Skeletal muscle tissue (tissue), 4 donors: ENCODE results near the gene SLC22A15. TPM values are rescaled to one million over a fixed set of nuclear protein-coding genes. Genes with fewer than 3 reads are reported as not detected.
"Not testable (repeated sequence)": the region's sequence is repeated elsewhere in the genome, so short reads cannot be mapped to it uniquely, and the experiment has no call there.

Experiments used
- H3K27ac ChIP-seq: one replicate; pipeline ENCODE4 v1.7.0; 2013; ENCODE audit warnings: mild to moderate bottlenecking, low read depth, low read length, inconsistent platforms
- H3K27me3 ChIP-seq, 3 donors: one replicate each; pipeline ENCODE4 v1.7.0; 2013; ENCODE audit warnings: low read length in 3 of 3; ENCODE audit not compliant: control insufficient read depth in 3 of 3, insufficient read depth in 3 of 3
- H3K36me3 ChIP-seq, 3 donors: one replicate each; pipeline ENCODE4 v1.7.0; 2013; ENCODE audit warnings: low read length in 3 of 3; ENCODE audit not compliant: control insufficient read depth in 3 of 3, insufficient read depth in 3 of 3
- H3K4me1 ChIP-seq, 3 donors: one replicate each; pipeline ENCODE4 v1.7.0; 2013; ENCODE audit warnings: low read length in 3 of 3, mild to moderate bottlenecking in 3 of 3; ENCODE audit not compliant: control insufficient read depth in 3 of 3, insufficient read depth in 3 of 3
- H3K4me3 ChIP-seq, 3 donors: one replicate each; pipeline ENCODE4 v1.7.0; 2013; ENCODE audit warnings: low read length in 3 of 3
- H3K9ac ChIP-seq, 3 donors: one replicate each; pipeline ENCODE4 v1.7.0; 2013; ENCODE audit warnings: low read length in 3 of 3, mild to moderate bottlenecking in 3 of 3, moderate library complexity in 2 of 3, low read depth in 1 of 3
- H3K9me3 ChIP-seq, 3 donors: one replicate each; pipeline ENCODE4 v1.7.0; 2013; ENCODE audit warnings: low read length in 3 of 3; ENCODE audit not compliant: control insufficient read depth in 3 of 3
- total RNA-seq: library from RNA; depleted of rRNA; stranded (reverse); fragments of >200 nt; gene quantifications from one replicate; pipeline ENCODE4 v1.2.3, GENCODE V29; 2014
- donor health status: Osteomylitis.

Gene SLC22A15
- total RNA-seq, 1 donor from 2014 or later: under 0.01 TPM

DNA sequence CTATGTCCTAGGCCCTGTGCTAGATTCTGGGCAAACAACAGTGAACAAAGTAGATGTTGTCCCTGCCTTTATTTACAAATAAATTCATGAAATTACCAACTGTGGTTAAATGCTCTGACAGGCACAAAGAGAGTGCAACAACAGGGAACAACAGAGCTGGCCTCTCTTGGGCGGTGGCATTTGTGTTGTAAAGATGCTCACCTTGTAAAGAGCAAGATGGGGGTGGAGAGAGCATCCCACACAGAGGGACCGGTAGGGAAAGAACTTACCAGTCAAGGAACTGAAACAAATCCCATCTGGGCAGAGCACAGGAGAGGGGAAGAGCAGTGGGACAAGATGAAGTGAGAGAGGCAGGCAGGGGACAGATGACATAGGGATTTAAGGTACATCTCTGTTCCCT lies 21.6 kb upstream of the SLC22A15 start:
- Histone ChIP-seq H3K4me3 (no peak overlapping the region), H3K27me3 (no peaks in the 10 kb centered on the region), H3K4me1 (no peaks in the 10 kb centered on the region), H3K9me3 (no peaks in the 10 kb centered on the region), H3K36me3 (no peaks in the 10 kb centered on the region), H3K27ac (no peak overlapping the region), H3K9ac (no peak overlapping the region)

GRCh38 chr1:115955228-115955627 lies 21.1 kb upstream of the SLC22A15 start:
- Histone ChIP-seq H3K9me3 (no peaks in the 10 kb centered on the region), H3K27ac (no peak overlapping the region), H3K36me3 (no peaks in the 10 kb centered on the region), H3K4me3 (no peak overlapping the region), H3K4me1 (no peaks in the 10 kb centered on the region), H3K27me3 (no peaks in the 10 kb centered on the region), H3K9ac (no peak overlapping the region)

DNA sequence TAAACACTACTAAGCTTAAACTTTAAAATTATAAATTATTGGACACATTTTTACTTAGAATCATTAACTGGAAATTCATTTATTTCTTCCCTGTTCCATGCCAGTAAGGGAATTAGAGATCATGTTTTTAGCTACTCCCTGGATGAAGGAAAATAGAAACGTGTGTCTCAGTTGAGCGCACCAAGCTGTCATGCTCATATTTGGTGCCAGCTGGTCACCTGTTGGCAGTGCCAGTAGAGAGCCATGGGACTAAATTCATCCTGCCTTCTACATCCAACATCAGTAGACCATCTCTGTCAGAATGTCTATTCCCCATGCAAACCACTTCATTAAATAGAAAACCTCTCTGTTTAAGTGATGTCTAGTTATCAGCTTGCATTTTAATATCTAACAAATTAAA lies 17.4 kb upstream of the SLC22A15 start:
- Histone ChIP-seq H3K4me1 (no peaks in the 10 kb centered on the region), H3K27ac (no peak overlapping the region), H3K9me3 (no peaks in the 10 kb centered on the region), H3K36me3 (no peaks in the 10 kb centered on the region), H3K4me3 (no peak overlapping the region), H3K9ac (no peak overlapping the region), H3K27me3 (no peaks in the 10 kb centered on the region)

- Histone ChIP-seq H3K9me3 (no peaks in the 10 kb centered on the region), H3K27ac (no peak overlapping the region), H3K4me3 (no peak overlapping the region), H3K9ac (no peak overlapping the region), H3K36me3 (no peaks in the 10 kb centered on the region), H3K27me3 (peaks cover 0 to 3% (median 0%) of the 10 kb centered on the region in 3 donors), H3K4me1 (no peaks in the 10 kb centered on the region)
These were observed 6.8 kb upstream of the SLC22A15 start for GRCh38 chr1:115969509-115969908.

DNA sequence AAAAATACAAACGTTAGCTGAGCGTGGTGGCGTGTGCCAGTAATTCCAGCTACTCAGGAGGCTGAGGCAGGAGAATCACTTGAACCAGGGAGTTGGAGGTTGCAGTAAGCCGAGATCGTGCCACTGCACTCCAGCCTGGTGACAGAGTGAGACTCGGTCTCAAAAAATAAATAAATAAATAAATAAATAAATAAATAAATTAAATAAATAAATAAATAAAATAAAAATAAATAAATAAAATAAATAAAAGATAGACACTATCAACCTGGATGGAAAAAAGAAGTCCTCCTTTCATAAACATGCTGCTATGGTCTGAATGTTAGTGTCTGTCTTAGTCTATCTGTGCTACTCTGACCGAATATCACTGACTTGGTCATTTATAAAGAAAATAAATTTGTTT lies 4.5 kb upstream of the SLC22A15 start:
- not testable (repeated sequence) for H3K36me3 ChIP-seq, H3K4me1 ChIP-seq, H3K9me3 ChIP-seq, H3K27ac ChIP-seq, H3K9ac ChIP-seq, H3K4me3 ChIP-seq
- peaks cover 0 to 12% (median 12%) of the 10 kb centered on the region in 3 donors for H3K27me3 ChIP-seq

GRCh38 chr1:115973154-115973553 lies 3.2 kb upstream of the SLC22A15 start:
- Histone ChIP-seq H3K36me3 (no peaks in the 10 kb centered on the region), H3K27me3 (peaks cover 0 to 23% (median 22%) of the 10 kb centered on the region in 3 donors), H3K4me1 (peaks cover 0 to 3% (median 3%) of the 10 kb centered on the region in 3 donors), H3K9ac (no peak overlapping the region), H3K4me3 (no peak overlapping the region), H3K9me3 (peaks cover 0 to 2% (median 0%) of the 10 kb centered on the region in 3 donors), H3K27ac (no peak overlapping the region)

DNA sequence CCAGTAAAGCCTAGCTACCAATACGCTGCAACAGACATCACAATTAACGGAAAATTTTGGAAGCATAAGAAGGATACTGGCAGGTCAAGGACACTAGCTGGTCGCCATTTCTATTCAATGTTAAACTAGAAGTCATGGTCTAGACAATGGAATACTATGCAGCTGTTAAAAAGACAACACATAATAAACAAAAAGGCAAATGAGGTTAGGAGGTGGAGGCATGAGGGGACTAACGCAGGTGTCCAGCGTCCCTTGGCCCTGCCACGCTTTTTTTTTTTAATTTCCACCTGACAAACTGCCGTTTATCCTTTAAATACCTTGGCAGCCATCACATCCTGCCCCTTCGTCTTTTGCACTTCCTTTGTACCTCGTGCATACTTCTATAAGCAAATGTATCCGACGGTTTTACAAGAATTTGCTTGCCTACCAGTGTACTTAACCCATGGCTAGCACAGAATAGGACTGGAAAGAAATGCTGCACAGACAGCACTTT lies 698 bp upstream of the SLC22A15 start:
- Histone ChIP-seq H3K27me3 (peaks cover 0 to 25% (median 24%) of the 10 kb centered on the region in 3 donors), H3K9ac (peak overlapping the region in 2 of 3 donors; percentile 21 to 65), H3K4me3 (peak overlapping the region; percentile 53 to 57 (median 55)), H3K27ac (no peak overlapping the region), H3K9me3 (peaks cover 0 to 2% (median 0%) of the 10 kb centered on the region in 3 donors), H3K36me3 (no peaks in the 10 kb centered on the region), H3K4me1 (peaks cover 0 to 3% (median 3%) of the 10 kb centered on the region in 3 donors)

- Histone ChIP-seq H3K9me3 (peaks cover 0 to 2% (median 0%) of the 10 kb centered on the region in 3 donors), H3K9ac (peak overlapping the region in 1 of 3 donors; percentile 34), H3K36me3 (no peaks in the 10 kb centered on the region), H3K4me3 (peak overlapping the region; percentile 17 to 52 (median 44)), H3K27ac (no peak overlapping the region), H3K4me1 (peaks cover 0 to 3% (median 3%) of the 10 kb centered on the region in 3 donors), H3K27me3 (peaks cover 0 to 25% (median 24%) of the 10 kb centered on the region in 3 donors)
These were observed 697 bp downstream of the SLC22A15 start for GRCh38 chr1:115976921-115977498.

- Histone ChIP-seq H3K36me3 (no peaks in the 10 kb centered on the region), H3K27me3 (peaks cover 0 to 25% (median 24%) of the 10 kb centered on the region in 3 donors), H3K4me1 (peaks cover 0 to 3% (median 3%) of the 10 kb centered on the region in 3 donors), H3K27ac (no peak overlapping the region), H3K9ac (no peak overlapping the region), H3K9me3 (peaks cover 0 to 2% (median 0%) of the 10 kb centered on the region in 3 donors), H3K4me3 (no peak overlapping the region)
These were observed 1.4 kb downstream of the SLC22A15 start for GRCh38 chr1:115977499-115978258.
